Nasal cavity respiratory epithelium epithelial cell of viscerocranial mucosa (primary cell): ENCODE results near the gene C11orf58. TPM values are rescaled to one million over a fixed set of nuclear protein-coding genes. Genes with fewer than 3 reads are reported as not detected.

Experiments used
- total RNA-seq: library from RNA; depleted of rRNA; stranded (reverse); fragments of >200 nt; gene quantifications from 2 replicates; pipeline ENCODE4 v1.2.3, GENCODE V29; 2014

C11orf58 gene
- total RNA-seq, result 337 and 384 TPM in 2 replicates

GRCh38 chr11:16738193-16738946 is at the start of gene C11orf58:
Gene C11orf58 (plus strand): TSS chr11:16738647. CDS start chr11:16738779, 132 bp downstream.

